Ishikawa (cell line): ENCODE measurements around the gene NPAT.

Source experiments
- CEBPB ChIP-seq: IDR thresholded peaks from 2 replicates; pipeline ENCODE4 v1.6.1; 2012
- CREB1 ChIP-seq: IDR thresholded peaks from 2 replicates; pipeline ENCODE4 v1.6.1; 2012; ENCODE audit warnings: low read depth
- EGR1 ChIP-seq: IDR thresholded peaks from 2 replicates; pipeline ENCODE4 v1.6.1; 2012
- EP300 ChIP-seq: IDR thresholded peaks from 2 replicates; pipeline ENCODE4 v1.6.1; 2012; ENCODE audit warnings: borderline replicate concordance
- FOXM1 ChIP-seq: IDR thresholded peaks from 2 replicates; pipeline ENCODE4 v1.6.1; 2012; ENCODE audit warnings: low read depth, borderline replicate concordance
- MAX ChIP-seq: IDR thresholded peaks from 2 replicates; pipeline ENCODE4 v1.6.1; 2012
- NFIC ChIP-seq: IDR thresholded peaks from 2 replicates; pipeline ENCODE4 v1.6.1; 2012
- RAD21 ChIP-seq: IDR thresholded peaks from 2 replicates; pipeline ENCODE4 v1.6.1; 2012; ENCODE audit warnings: low read depth
- TAF1 ChIP-seq: IDR thresholded peaks from 2 replicates; pipeline ENCODE4 v1.6.1; 2012; ENCODE audit warnings: low read depth, mild to moderate bottlenecking
- TCF12 ChIP-seq: IDR thresholded peaks from 2 replicates; pipeline ENCODE4 v1.6.1; 2012; ENCODE audit warnings: low read depth
- YY1 ChIP-seq: IDR thresholded peaks from 2 replicates; pipeline ENCODE4 v1.6.1; 2012; ENCODE audit warnings: low read depth
- TF ChIP-seq, protein P1 (sequence below): IDR thresholded peaks from 2 replicates; pipeline ENCODE4 v1.6.1; 2012
- TF ChIP-seq, protein P2 (sequence below): IDR thresholded peaks from 2 replicates; pipeline ENCODE4 v1.6.1; 2012; ENCODE audit warnings: low read depth, mild to moderate bottlenecking

GRCh38 chr11:108220721-108221336 is 1.6 kb downstream of the NPAT start:
- TF ChIP-seq TAF1 (no peak), EP300 (no peak), RAD21 (no peak), YY1 (no peak), CREB1 (no peak), MAX (no peak), TCF12 (no peak), CEBPB (no peak), EGR1 (no peak), NFIC (no peak), FOXM1 (no peak)
- TF ChIP-seq, protein P1, sequence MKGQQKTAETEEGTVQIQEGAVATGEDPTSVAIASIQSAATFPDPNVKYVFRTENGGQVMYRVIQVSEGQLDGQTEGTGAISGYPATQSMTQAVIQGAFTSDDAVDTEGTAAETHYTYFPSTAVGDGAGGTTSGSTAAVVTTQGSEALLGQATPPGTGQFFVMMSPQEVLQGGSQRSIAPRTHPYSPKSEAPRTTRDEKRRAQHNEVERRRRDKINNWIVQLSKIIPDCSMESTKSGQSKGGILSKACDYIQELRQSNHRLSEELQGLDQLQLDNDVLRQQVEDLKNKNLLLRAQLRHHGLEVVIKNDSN = no peak
- TF ChIP-seq, protein P2, sequence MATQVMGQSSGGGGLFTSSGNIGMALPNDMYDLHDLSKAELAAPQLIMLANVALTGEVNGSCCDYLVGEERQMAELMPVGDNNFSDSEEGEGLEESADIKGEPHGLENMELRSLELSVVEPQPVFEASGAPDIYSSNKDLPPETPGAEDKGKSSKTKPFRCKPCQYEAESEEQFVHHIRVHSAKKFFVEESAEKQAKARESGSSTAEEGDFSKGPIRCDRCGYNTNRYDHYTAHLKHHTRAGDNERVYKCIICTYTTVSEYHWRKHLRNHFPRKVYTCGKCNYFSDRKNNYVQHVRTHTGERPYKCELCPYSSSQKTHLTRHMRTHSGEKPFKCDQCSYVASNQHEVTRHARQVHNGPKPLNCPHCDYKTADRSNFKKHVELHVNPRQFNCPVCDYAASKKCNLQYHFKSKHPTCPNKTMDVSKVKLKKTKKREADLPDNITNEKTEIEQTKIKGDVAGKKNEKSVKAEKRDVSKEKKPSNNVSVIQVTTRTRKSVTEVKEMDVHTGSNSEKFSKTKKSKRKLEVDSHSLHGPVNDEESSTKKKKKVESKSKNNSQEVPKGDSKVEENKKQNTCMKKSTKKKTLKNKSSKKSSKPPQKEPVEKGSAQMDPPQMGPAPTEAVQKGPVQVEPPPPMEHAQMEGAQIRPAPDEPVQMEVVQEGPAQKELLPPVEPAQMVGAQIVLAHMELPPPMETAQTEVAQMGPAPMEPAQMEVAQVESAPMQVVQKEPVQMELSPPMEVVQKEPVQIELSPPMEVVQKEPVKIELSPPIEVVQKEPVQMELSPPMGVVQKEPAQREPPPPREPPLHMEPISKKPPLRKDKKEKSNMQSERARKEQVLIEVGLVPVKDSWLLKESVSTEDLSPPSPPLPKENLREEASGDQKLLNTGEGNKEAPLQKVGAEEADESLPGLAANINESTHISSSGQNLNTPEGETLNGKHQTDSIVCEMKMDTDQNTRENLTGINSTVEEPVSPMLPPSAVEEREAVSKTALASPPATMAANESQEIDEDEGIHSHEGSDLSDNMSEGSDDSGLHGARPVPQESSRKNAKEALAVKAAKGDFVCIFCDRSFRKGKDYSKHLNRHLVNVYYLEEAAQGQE = no peak
